IPS-11a (cell line): Measurements from ENCODE around the gene SSX2IP.
A peak's percentile ranks its signal among the peaks of the same experiment; 100 is the strongest.
"Not testable (repeated sequence)": the region's sequence is repeated elsewhere in the genome, so short reads cannot be mapped to it uniquely, and the experiment has no call there.

Experiments
- H3K4me3 ChIP-seq: one replicate; pipeline ENCODE4 v1.5.1; 2013; ENCODE audit warnings: low read depth, low read length, control low read depth

The SSX2IP gene

GRCh38 chr1:84620720-84621313 lies 69.4 kb downstream of the SSX2IP start:
- peak overlapping the region; percentile 58 for H3K4me3 ChIP-seq

GRCh38 chr1:84619383-84620102 lies 70.7 kb downstream of the SSX2IP start:
- H3K4me3 ChIP-seq, result no peak overlapping the region

DNA sequence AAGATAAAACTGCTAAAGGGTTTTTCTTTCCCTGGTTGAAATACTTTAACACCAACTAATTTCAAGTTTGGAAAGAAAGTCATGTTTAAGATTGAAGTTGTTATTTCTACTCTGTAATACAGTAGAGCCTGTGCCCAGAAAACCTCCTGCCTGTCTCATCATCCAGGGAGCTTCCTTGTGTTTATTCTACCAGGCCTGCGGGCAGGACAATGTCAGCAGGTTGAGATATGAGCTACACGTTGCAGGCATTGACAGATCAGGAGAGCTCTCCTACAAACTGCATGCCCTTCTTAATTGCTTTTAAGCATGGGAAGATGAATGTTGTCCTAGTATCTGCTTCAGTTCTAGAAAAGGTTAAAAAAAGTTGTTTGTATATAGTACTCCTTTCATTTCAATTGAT lies 72.9 kb downstream of the SSX2IP start:
- H3K4me3 ChIP-seq, result no peak overlapping the region

DNA sequence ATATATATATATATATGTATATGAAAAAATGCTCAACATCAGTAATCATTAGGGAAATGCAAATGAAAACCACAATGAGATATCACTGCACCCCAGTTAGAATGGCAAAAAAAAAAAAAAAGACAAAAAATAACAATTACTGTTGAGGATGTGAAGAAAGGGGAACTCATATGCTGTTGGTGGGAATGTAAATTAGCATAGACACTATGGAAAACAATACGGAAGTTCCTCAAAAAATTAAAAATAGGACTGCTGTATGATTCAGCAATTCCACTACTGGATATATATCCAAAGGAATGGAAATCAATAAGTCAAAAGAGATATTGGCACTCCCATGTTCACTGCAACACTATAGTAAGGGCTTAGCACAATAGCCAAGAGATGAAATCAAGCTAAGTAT lies 74.5 kb downstream of the SSX2IP start:
- no peak overlapping the region for H3K4me3 ChIP-seq

- H3K4me3 ChIP-seq, result no peak overlapping the region
These were observed 76.4 kb downstream of the SSX2IP start for GRCh38 chr1:84613887-84614286.

DNA sequence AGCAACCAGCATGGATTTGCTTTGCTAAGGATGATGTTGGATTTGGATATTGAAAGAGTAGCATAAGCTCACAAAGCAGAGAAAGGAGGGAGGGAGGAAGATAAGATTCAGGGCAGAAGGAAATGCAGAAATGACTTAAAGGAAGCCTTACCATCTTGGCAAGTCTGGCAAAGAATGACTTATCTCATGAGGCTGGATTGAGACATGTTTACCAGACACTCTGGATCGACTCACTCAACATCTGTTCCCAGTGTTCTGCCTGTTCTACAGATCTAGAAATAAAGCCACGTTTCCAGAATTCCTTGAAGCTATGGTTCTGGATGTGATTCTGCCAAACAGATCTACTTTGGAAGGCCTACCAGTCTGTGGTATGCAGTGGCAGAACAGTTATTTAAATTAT lies 77.2 kb downstream of the SSX2IP start:
- no peak overlapping the region for H3K4me3 ChIP-seq

GRCh38 chr1:84611796-84612195 lies 78.5 kb downstream of the SSX2IP start:
- no peak overlapping the region for H3K4me3 ChIP-seq

GRCh38 chr1:84611091-84611490 lies 79.2 kb downstream of the SSX2IP start:
- H3K4me3 ChIP-seq, result no peak overlapping the region

- H3K4me3 ChIP-seq, result no peak overlapping the region
These were observed 83.3 kb downstream of the SSX2IP start for GRCh38 chr1:84606977-84607376.

DNA sequence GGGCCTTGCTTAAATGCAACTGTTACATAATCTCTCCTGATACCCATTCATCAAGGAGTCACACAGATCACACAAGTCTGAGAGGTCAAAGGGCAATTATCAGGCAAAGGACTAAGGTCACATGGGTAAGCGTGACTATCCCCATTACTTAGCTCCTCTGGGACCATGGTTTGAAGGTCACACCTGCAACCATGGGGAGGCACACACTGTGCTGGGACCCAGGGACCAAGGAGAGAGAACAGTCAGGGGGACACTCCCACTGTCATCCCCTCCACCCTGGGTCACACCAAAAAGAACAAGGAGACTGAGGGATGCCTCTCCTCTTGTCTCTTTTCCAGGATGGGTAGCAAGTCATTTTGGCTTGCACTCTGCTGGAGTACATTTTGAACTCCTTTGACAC lies 85.1 kb downstream of the SSX2IP start:
- H3K4me3 ChIP-seq, result no peak overlapping the region

DNA sequence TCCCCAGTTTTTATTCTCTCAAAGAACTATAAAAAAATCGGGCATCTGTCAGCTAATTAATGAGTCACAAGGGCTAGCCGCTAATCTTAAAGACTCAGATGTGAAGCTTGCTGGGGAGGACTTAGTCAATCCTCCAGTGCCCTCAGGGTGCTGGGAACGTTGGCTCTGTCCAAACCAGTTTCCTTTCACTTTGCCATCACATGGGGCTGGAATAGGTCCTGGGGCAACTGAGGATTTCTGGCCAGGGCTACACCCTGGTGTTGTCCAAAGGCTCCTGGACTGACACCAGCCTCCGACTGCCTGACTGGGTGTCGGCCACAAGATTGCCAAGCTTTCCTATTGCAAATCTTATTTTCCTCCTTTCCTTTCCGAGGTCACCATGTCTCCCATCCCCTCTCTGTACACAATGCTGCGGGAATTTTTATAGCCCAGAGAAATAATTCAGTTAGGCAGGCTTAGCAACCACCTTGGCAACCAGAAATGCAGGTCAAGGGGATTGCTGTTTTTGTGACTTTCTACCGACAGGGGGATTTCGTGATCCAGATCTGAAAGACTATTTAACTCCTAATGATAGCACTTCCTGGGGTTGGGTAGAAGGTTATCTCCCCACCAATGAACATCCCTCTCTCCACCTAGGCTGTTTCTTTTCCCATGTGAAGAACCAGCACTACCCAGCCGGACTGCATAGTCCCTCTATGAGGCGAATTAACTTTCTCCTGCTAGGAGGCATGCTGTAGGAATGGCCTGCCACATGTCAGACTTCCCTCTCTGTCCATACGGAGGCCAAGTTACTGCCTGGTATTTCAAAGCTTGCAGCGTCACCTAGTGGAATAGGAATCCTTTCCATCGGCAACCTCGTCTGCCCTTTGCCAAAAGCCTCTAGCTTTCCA lies 86.1 kb downstream of the SSX2IP start:
- no peak overlapping the region for H3K4me3 ChIP-seq

GRCh38 chr1:84603223-84603622 lies 87.0 kb downstream of the SSX2IP start:
- H3K4me3 ChIP-seq, result no peak overlapping the region

- H3K4me3 ChIP-seq, result no peak overlapping the region
These were observed 89.5 kb downstream of the SSX2IP start for GRCh38 chr1:84600796-84601195.

DNA sequence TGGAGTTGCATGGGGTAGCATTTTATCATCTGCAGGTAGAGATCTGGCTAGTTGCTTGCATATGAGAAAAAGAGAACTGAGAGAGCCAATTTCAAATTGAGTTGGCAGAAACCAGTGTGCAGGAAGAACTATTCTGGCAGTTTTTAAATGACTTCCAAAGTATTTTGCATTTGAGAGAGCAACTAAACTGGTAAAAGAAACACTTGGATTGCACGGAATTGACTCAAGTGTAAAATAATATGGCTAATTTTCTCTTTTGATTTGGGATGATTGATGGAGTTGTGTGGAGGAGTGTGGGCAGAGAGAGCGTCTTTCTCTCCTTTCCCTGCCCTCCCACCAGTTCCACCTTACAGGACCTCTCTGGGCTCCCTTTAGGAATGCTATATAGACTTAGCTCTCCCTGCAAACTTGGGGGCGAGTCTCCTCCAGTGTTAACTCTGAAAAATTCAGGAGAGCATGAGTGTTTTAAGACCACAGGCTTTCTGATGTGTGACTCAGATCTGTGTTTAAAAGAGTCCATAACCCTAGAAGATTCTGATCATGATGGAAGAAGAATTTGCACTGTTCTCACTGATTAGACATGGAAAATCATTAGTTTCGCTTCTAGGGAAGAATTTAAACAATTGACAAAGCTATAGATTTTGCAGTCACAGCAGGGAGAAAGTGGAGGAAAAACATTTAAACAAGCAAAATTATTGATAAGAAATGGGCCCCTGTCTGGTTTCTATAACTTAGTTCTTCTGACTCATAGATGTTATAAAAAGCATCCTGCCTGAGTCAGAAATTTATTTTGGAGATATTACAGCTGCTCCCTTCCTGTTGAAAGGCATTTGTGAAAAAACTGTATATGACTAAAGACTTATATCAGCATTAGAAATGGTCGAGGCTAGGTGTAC lies 91.2 kb downstream of the SSX2IP start:
- H3K4me3 ChIP-seq, result no peak overlapping the region

DNA sequence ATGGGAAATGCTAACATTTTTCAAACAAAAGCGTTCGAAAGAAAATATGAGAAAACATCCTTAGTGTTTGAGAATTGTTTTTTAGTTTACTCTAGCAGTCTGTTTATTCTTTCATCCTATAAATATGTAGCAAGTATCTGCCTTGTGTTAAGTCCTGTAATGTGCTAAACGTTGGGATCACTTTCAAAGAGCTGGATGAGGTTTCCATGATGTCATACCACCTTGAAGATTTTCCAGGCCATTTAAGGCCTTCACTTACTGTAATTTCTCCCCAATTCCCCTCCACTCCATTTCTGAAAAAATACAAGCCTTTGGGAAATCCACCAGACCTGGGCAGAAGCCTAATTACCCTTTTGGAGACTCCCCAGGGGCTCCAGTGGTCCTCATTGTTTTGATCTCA lies 91.8 kb downstream of the SSX2IP start:
- no peak overlapping the region for H3K4me3 ChIP-seq

DNA sequence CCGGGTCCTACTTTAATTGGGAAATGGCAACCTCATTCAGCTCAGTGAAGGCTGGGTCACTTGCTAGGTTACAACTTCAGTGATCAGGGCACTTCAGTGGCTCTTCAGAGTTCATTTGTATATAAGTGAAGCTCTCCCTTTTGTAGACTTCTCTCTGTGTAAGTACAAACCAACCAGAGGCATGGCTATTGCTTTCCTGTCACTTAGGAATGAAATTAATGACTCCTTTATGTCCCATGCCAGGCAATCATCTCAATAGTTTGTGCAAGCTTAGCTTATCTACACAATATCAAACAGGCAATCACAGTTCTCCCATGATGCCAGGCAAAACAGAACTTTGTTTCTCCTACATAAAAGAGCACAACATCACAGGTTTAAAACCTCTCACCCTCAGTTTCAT lies 93.2 kb downstream of the SSX2IP start:
- no peak overlapping the region for H3K4me3 ChIP-seq

DNA sequence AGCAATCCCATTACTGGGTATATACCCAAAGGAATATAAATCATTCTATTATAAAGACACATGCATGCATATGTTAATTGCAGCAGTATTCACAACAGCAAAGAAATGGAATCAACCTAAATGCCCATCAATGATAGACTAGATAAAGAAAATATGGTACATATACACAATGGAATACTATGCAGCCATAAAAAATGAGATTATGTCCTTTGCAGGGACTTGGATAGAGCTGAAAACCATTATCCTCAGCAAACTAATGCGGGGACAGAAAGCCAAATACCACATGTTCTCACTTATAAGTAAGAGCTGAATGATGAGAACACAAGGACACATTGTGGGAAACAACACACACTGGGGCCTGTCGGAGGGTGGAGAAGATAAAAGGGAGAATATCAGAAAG lies 95.3 kb downstream of the SSX2IP start:
- H3K4me3 ChIP-seq, result not testable (repeated sequence)
